Esophagus muscularis mucosa (tissue), 4 donors: ENCODE data around the gene EPHB2. TPM values are rescaled to one million over a fixed set of nuclear protein-coding genes. Genes with fewer than 3 reads are reported as not detected.

Source experiments
- DNase-seq: peaks from one replicate; pipeline ENCODE4 v3.0.0-alpha.2; 2017; ENCODE audit errors: extremely low spot score
- H3K27ac ChIP-seq, 4 donors: fragments of 200-600 bp; sonication (generic); replicated peaks in 1 of 4; 1 replicate in 3 of 4; 2 replicates in 1 of 4; pipeline ENCODE4 v1.5.1; 2016 to 2019; ENCODE audit warnings: mild to moderate bottlenecking in 1 of 4
- H3K27me3 ChIP-seq, 4 donors: fragments of 200-600 bp; sonication (generic); one replicate each; pipeline versions ENCODE4 v1.5.1 to v1.6.0; 2016 to 2019
- H3K36me3 ChIP-seq, 4 donors: fragments of 200-600 bp; sonication (generic); one replicate each; pipeline ENCODE4 v1.5.1; 2016 to 2019
- H3K4me1 ChIP-seq, 4 donors: fragments of 200-600 bp; sonication (generic); one replicate each; pipeline ENCODE4 v1.5.1; 2016 to 2019
- H3K4me3 ChIP-seq, 4 donors: fragments of 200-600 bp; sonication (generic); 1 replicate in 2 of 4; 2 replicates in 2 of 4; pipeline ENCODE4 v1.5.1; 2016 to 2019; ENCODE audit warnings: mild to moderate bottlenecking in 4 of 4, moderate library complexity in 1 of 4
- H3K9me3 ChIP-seq, 4 donors: fragments of 200-600 bp; sonication (generic); 1 replicate in 3 of 4; 2 replicates in 1 of 4; pipeline ENCODE4 v1.5.1; 2016 to 2019
- CTCF ChIP-seq, 3 experiments: fragments of 200-600 bp in 2 of 3; fragments of 450-650 bp in 1 of 3; sonication (generic) in 2 of 3; IDR thresholded peaks; one replicate each; pipeline ENCODE4 v1.5.1; 2017 to 2019; ENCODE audit warnings: antibody characterized with exemption in 3 of 3, mild to moderate bottlenecking in 2 of 3, moderate library complexity in 1 of 3
- EP300 ChIP-seq: sonication (generic); formaldehyde crosslinking; IDR thresholded peaks from one replicate; pipeline ENCODE4 v1.6.1; 2017; ENCODE audit warnings: antibody characterized with exemption
- POLR2A ChIP-seq: fragments of 450-650 bp; IDR thresholded peaks from one replicate; pipeline ENCODE4 v1.6.1; 2017; ENCODE audit warnings: antibody characterized with exemption, moderate library complexity, mild to moderate bottlenecking, low read depth
- POLR2AphosphoS5 ChIP-seq, 2 donors: sonication (generic); formaldehyde crosslinking; IDR thresholded peaks; one replicate each; pipeline ENCODE4 v1.6.1; 2017; ENCODE audit warnings: antibody characterized with exemption in 2 of 2
- WGBS: methylation state at CpG from one replicate; pipeline ENCODE4 v1.1.5; 2018; 5-methylcytosine and 5-hydroxymethylcytosine counted together
- intact Hi-C: fragments of 100-400 bp; cut with DNase I; formaldehyde crosslinking; loops from one replicate; pipeline ENCODE4 v1.15.1; 2023
- total RNA-seq, 4 donors: library from RNA; depleted of rRNA; stranded (reverse); fragments of >200 nt; gene quantifications; one replicate each; pipeline versions ENCODE4 v1.1.0 to v1.2.1, GENCODE V29; 2016

The EPHB2 gene
- total RNA-seq, 4 donors from 2014 or later, result 1.5 to 3.3 (median 1.9) TPM

- DNase-seq, result no peak
- WGBS, result 85% methylated on average over 13 of the region's 13 CpGs
- Histone ChIP-seq H3K4me3 (no peak overlapping the region), H3K4me1 (no peaks in the 10 kb centered on the region), H3K36me3 (no peaks in the 10 kb centered on the region), H3K27me3 (peaks cover 0 to 43% (median 0%) of the 10 kb centered on the region in 4 donors), H3K27ac (no peak overlapping the region), H3K9me3 (no peaks in the 10 kb centered on the region)
- intact Hi-C loops, result no loop called here
- no peak for TF ChIP-seq POLR2A
Observed at GRCh38 chr1:22761821-22762220, 51.2 kb downstream of the EPHB2 start.

- Histone ChIP-seq H3K27ac (no peak overlapping the region), H3K27me3 (peaks cover 0 to 43% (median 0%) of the 10 kb centered on the region in 4 donors), H3K36me3 (no peaks in the 10 kb centered on the region), H3K4me3 (no peak overlapping the region), H3K4me1 (no peaks in the 10 kb centered on the region), H3K9me3 (no peaks in the 10 kb centered on the region)
- intact Hi-C loops, result no loop called here
- WGBS, result 91% methylated on average over 11 of the region's 11 CpGs
- TF ChIP-seq POLR2A (no peak), POLR2AphosphoS5 (IDR thresholded peaks at IDR 0.05) (no peak), CTCF (IDR thresholded peaks at IDR 0.05) (no peak), EP300 (no peak)
- no peak for DNase-seq
Observed at GRCh38 chr1:22763487-22764200, 53.0 kb downstream of the EPHB2 start.

- Histone ChIP-seq H3K27me3 (peaks cover 0 to 29% (median 0%) of the 10 kb centered on the region in 4 donors), H3K36me3 (no peaks in the 10 kb centered on the region), H3K27ac (no peak overlapping the region), H3K9me3 (no peaks in the 10 kb centered on the region), H3K4me3 (no peak overlapping the region), H3K4me1 (no peaks in the 10 kb centered on the region)
- DNase-seq, result no peak
- WGBS, result 100% methylated on average over 3 of the region's 9 CpGs
- intact Hi-C loops, result no loop called here
- TF ChIP-seq POLR2AphosphoS5 (IDR thresholded peaks at IDR 0.05) (no peak), CTCF (IDR thresholded peaks at IDR 0.05) (no peak), POLR2A (no peak), EP300 (no peak)
Observed at GRCh38 chr1:22767852-22768251, 57.2 kb downstream of the EPHB2 start.

- Histone ChIP-seq H3K27ac (no peak overlapping the region), H3K36me3 (no peaks in the 10 kb centered on the region), H3K27me3 (peaks cover 0 to 25% (median 0%) of the 10 kb centered on the region in 4 donors), H3K4me3 (no peak overlapping the region), H3K9me3 (no peaks in the 10 kb centered on the region), H3K4me1 (peaks cover 0 to 18% (median 17%) of the 10 kb centered on the region in 4 donors)
- intact Hi-C loops, result no loop called here
- 94% methylated on average over 6 of the region's 6 CpGs for WGBS
- DNase-seq, result no peak
- TF ChIP-seq EP300, result no peak
- TF ChIP-seq POLR2A, result no peak
- no peak for TF ChIP-seq POLR2AphosphoS5 (IDR thresholded peaks at IDR 0.05)
- no peak for TF ChIP-seq CTCF (IDR thresholded peaks at IDR 0.05)
Observed at GRCh38 chr1:22769932-22770331, 59.3 kb downstream of the EPHB2 start.

GRCh38 chr1:22772014-22772413, 61.4 kb downstream of the EPHB2 start:
- Histone ChIP-seq H3K36me3 (no peaks in the 10 kb centered on the region), H3K27me3 (peaks cover 0 to 7% (median 0%) of the 10 kb centered on the region in 4 donors), H3K4me1 (peaks cover 0 to 27% (median 20%) of the 10 kb centered on the region in 4 donors), H3K9me3 (no peaks in the 10 kb centered on the region), H3K27ac (no peak overlapping the region), H3K4me3 (no peak overlapping the region)
- TF ChIP-seq POLR2AphosphoS5 (IDR thresholded peaks at IDR 0.05), result no peak
- no peak for TF ChIP-seq POLR2A
- no peak for TF ChIP-seq CTCF (IDR thresholded peaks at IDR 0.05)
- TF ChIP-seq EP300, result no peak
- intact Hi-C loops, result no loop called here
- no peak for DNase-seq
- 74% methylated on average over 12 of the region's 13 CpGs for WGBS
